Occipital lobe (tissue), 2 donors: Measurements from ENCODE around the gene LDHAL6B. TPM values are rescaled to one million over a fixed set of nuclear protein-coding genes. Genes with fewer than 3 reads are reported as not detected.
"Not testable (repeated sequence)": the region's sequence is repeated elsewhere in the genome, so short reads cannot be mapped to it uniquely, and the experiment has no call there.

Source experiments
- DNase-seq: peaks from one replicate; lab custom pipeline; 2025; lab: John Stamatoyannopoulos, UW
- total RNA-seq: library from RNA; depleted of rRNA; stranded (reverse); fragments of >200 nt; gene quantifications from one replicate; pipeline ENCODE4 v1.2.3, GENCODE V29; 2014

Gene LDHAL6B
- total RNA-seq: not detected

DNA sequence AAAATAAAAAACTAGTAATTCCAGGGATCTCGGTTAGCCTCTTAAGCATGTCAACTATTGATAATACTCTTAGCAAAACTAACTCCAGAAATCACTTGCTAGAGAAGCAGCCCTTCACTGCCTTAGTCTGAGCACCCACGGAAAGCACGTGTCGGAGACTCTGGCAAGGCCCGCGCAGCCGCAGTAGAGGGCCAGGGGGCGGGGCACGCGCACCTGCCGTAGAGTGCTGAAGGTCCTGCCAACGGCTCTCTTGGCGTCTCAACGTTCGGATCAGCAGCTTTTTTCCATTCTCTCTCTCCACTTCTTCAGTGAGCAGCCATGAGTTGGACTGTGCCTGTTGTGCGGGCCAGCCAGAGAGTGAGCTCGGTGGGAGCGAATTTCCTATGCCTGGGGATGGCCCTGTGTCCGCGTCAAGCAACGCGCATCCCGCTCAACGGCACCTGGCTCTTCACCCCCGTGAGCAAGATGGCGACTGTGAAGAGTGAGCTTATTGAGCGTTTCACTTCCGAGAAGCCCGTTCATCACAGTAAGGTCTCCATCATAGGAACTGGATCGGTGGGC, at the start of gene LDHAL6B:
TSS of gene LDHAL6B (plus strand) at position 221 of the 561 bp plus-strand sequence. CDS start at position 319, 98 bp downstream.
- DNase-seq: no peak

DNA sequence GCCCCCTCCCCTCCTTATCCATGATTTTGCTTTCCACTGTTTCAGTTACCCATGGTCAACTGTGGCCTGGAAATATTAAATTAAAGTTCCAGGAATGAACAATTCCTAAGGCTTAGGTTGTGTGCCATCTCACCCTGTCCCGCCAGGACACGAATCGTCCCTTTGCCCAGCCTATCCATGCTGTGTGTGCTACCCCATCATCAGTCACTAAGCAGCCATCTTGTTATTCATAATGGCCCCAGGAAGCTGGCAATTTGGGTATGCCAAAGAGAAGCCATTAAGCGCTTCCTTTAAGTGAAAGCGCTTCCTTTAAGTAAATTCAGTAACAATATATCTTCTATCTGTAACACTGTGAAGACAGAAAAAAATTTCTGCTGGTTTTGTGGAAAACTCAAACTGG, 49.2 kb upstream of the LDHAL6B start:
- DNase-seq: no peak

DNA sequence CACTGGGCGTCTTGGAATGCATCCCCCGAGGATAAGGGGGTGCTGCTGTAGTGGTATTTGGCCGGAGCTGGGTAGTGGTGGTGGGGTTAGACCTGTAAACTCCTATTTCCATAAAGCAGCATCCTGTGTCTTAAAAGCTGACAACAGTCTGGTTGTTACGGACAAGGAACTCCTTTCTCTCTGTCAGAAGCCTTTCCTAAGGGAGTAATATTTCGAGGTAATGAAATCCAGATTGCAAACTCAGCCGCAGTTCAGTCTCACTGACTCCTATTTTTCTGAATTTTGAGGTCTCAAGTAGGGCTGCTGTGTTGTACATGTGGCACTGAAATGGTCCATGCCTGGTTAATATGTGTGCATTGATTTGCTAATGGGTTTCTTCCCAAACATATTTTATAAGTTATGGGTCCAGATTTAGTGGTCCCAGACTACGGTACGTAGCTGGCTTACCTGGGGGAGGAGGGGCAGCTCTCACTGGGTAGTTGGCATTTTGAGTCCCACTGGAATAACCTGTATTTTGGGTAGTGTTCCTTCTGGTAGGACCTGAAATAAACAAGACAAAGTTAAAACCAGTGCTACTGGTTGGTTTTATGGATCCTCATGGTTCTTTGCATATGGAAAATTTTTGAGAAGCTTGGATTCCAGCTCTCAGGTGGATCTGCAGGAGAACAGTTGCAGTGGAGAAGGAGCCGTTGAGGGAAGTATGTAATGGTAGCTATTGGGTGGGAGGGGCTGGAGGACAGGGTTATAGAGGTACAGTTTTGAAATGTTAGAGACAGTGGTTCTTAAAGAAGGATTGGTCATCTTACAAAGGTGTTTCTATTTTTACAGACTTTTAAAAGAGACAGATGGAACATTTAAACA, 48.6 kb upstream of the LDHAL6B start:
- no peak for DNase-seq

DNA sequence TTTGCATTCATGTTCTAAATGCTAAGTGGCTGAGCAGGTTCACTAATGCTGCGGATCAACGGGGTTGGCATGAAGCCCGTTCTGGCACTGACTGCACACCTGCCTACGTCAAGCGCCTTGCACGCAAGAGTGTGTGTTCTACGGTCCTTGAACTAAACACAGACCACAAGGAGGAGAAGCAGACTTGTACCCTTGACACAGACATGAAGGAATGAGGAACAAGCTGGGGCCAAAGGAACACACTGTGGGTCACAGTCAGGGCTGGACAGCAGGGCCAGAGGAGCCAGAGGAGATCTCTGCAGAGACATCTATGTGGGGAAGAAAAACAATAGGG, 48.0 kb upstream of the LDHAL6B start:
- DNase-seq: no peak

- DNase-seq: no peak
Measured at GRCh38 chr15:59159210-59159609, 47.4 kb upstream of the LDHAL6B start.

- no peak for DNase-seq
Measured at GRCh38 chr15:59160880-59161593, 45.6 kb upstream of the LDHAL6B start.

GRCh38 chr15:59162080-59162479, 44.6 kb upstream of the LDHAL6B start:
- DNase-seq: not testable (repeated sequence)

DNA sequence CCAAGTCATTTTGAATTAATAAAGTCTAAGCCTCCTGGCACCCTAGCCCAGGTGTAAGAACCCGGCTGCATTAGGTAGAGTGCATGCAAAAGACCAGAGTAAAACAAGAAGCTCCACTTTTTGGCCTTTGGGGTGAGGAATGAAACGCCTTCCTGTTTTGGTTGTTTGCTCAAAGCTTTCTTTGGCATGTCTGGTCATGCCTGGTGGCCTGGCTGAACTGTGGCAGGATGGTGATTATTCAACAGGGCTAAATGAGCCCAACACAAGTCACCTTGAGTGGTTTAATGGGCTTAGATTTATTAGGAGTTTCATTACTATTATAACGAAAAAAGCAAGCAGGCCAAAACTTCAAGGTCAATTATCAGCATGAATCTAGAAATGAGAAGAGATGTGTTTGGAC, 40.9 kb upstream of the LDHAL6B start:
- DNase-seq: no peak

GRCh38 chr15:59166166-59166565, 40.5 kb upstream of the LDHAL6B start:
- no peak for DNase-seq

DNA sequence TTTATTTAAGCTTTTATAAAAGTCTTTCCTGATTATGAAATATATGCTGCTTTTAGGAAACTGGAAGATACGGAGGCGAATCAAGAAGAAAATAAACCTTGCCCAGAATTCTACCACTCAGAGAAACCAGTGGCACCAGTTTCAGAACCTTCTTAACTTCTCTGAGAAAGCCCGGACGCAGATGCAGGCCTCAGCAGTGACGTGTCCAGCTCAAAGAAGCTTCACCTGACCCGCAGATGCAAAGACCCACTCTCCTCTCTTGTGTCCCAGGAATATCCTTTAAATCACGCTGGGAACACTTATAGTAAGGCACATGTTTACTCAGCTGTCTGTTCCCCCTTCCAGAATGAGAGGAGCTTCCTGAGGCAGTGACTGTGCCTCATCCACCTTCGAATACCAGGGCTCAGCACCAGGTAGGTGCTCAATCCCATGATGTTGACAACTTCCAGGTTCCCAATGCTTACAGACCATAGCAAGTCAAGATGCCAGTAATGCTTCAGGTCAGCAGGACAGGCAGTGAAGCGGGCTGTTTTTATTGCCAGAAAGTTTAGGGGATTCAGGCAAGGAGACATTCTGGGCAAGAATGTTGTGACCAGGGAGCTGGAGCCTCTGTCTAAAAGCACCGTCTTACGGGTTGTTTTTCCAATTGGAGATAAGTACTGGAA, 39.9 kb upstream of the LDHAL6B start:
- DNase-seq: no peak

DNA sequence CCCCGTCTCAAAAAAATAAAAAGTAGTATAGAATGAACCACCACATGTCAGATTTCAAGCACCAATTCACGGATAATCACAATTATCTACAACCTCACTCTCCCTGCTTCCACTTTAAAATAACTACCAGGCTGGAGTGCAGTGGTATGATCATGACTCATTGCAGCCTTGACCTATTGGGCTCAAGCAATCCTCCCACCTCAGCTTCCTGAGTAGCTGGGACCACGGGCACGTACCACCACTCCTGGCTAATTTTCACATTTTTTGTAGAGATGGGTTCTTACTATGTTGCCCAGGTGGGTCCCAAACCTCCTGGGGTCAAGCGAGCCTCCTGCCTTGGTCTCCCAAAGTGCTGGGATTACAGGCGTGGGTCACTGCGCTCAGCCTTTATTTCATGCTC, 38.1 kb upstream of the LDHAL6B start:
- no peak for DNase-seq

DNA sequence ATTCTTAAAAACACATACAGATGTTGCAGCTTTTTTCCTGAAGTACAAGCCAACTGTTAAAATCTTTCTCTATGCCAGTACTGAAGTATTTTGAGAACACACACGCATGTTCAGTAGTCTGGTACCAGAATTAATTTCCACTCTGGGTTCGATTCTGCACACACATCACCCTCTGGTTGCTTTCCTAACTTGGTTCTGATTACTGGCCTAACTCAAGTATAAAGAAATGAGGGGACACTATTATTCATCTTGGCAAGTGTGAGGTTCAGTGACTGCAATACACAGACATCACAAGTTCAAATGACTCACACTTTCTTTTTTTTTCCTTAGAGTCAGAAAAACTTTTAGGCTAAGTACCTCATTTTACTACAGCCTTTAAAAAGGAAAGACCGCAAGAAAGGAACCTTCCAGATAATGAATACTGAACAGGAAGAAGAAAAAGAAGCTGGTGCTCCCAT, 37.4 kb upstream of the LDHAL6B start:
- no peak for DNase-seq

DNA sequence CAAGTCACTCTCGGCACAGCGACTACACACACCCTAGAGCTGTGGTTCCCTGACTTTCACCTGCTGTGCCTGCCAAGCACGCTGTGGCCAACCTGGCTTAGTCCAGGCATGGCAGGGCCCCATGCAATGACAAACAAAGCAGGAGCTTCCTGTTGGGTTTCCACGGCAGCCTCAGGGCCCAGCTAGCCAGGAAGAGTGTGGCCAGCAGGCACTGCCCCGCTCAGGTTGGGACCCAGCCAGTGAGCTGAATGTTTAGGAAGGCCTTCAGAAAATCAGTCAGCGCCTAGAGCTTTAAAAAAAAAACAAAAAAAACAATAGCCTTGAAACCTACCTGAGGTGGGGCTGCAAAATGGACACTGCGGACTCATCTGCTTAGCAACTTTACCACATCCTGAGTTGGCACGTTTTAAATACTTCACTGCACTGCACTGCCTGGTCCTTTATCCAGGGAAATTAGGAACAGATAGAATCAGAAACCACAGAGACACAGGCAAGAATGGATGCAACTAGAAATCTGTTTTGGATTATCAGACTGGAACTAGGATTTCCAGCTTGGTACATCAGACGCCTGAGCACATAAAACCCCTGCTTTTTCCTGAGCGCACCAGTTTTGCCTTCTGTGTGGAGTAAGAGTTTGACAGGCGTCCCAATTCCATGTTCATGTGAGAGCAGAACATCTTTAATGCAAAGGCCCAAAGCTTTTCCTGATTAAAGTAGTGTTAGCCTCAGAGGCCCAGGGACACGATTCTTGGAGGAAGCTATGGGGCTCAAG, 36.2 kb upstream of the LDHAL6B start:
- DNase-seq: no peak

- DNase-seq: no peak
Measured at GRCh38 chr15:59171067-59171397, 35.6 kb upstream of the LDHAL6B start.

GRCh38 chr15:59172289-59172901, 34.2 kb upstream of the LDHAL6B start:
- no peak for DNase-seq

DNA sequence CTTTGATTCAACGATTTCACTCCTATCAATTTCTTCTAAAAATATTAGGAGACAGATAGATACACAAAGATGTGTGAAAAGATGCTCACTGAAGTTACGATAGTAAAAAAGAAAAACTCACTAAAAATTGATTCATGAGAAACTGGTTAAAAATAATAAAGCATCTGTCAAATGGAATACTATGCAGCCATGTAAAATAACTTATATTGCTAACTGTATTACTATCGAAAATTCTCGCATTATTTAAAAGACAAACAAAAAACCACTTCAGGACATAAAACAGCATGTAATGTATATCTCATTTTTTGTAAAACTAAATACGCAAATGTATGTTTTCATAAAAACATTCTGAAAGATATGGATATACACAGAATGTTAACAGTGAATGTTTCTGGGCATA, 33.4 kb upstream of the LDHAL6B start:
- no peak for DNase-seq

DNA sequence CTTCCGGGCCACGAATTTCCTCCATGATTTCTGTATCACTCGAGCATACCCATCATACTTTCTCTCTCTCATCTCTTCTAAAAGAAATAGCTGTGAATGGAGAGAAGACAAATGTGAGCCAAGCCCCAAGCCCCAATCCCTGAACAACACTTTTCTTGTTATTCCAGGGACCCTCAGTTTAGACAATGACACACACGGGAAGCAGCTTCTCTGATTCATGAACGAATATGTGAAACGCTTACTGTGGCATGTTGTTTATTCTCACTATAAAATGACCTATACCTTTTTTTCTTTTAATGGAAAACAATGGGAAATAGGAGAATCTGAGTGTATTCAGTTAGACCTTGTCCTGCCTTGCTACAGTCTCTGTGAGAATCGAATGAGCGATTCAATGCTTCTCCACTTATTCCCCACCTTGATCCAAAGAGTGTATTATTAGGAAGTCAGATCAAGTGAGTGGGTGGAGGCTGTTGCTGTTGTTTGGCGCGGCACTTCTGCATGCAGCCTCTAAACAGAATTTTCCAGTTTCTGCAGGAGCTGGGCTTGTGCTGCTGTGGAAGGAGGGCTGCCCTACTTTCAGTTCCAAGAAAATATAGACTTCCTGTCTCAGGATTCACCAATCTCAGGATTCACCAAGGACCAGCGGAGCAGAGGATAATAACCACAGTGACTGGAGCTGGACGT, 32.4 kb upstream of the LDHAL6B start:
- no peak for DNase-seq

GRCh38 chr15:59174835-59175831, 31.5 kb upstream of the LDHAL6B start:
- peak; percentile 41 for DNase-seq
